Right renal pelvis (tissue), 4 donors: ENCODE data around the gene CADM2. TPM values are rescaled to one million over a fixed set of nuclear protein-coding genes. Genes with fewer than 3 reads are reported as not detected.
"Not testable (repeated sequence)": the region's sequence is repeated elsewhere in the genome, so short reads cannot be mapped to it uniquely, and the experiment has no call there.

Experiments
- DNase-seq, 4 donors: peaks; one replicate each; pipeline ENCODE4 v3.0.0-alpha.2; 2013; ENCODE audit warnings: low read depth in 4 of 4, low spot score in 3 of 4, missing footprints in 1 of 4
- polyA plus RNA-seq, 4 donors: library from polyadenylated mRNA; unstranded; fragments of 120-200 nt; gene quantifications; one replicate each; pipeline ENCODE4 v1.2.1, GENCODE V29; 2013; ENCODE audit not compliant: insufficient read length in 4 of 4

The CADM2 gene
- polyA plus RNA-seq, 4 donors = 0.53 to 1.0 (median 0.59) TPM

GRCh38 chr3:85074003-85074402 is 115.2 kb downstream of the CADM2 start:
- DNase-seq = no peak

DNA sequence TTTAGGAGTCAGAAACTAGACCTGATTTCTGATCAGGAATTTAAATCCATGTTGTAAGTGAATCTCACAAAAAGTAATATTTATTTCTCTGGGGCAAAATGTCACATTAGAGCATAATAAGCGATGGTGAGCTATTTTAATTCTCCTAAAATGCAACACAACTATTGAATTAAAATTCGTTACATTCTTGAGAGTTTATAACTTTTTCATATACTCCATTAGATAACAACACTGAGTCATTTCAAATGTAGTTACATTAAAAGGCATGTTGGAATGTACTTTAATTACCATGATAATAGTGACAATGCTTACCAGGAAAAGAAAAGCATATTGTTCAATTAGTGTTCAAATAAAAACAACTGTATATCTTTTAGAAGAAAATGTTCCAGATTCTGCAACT is 116.9 kb downstream of the CADM2 start:
- no peak for DNase-seq

DNA sequence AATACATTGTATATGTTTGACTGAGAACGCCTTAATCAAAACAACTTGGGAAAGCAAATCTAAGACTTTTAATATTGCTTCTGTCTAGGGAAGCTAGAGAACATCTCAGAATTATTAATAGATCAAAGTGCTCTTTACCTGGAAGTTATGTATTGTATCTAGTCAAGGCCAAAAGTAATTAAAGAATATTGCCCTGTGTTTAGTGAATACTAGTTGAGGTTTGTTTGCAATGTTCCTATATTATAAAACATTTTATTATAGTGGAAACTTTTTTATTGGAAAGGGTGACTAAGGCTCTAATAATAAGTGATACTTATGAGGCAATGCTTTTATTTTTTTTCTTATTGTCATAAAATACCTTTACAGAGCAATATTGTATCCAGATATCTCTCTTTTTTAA is 118.2 kb downstream of the CADM2 start:
- no peak for DNase-seq

DNA sequence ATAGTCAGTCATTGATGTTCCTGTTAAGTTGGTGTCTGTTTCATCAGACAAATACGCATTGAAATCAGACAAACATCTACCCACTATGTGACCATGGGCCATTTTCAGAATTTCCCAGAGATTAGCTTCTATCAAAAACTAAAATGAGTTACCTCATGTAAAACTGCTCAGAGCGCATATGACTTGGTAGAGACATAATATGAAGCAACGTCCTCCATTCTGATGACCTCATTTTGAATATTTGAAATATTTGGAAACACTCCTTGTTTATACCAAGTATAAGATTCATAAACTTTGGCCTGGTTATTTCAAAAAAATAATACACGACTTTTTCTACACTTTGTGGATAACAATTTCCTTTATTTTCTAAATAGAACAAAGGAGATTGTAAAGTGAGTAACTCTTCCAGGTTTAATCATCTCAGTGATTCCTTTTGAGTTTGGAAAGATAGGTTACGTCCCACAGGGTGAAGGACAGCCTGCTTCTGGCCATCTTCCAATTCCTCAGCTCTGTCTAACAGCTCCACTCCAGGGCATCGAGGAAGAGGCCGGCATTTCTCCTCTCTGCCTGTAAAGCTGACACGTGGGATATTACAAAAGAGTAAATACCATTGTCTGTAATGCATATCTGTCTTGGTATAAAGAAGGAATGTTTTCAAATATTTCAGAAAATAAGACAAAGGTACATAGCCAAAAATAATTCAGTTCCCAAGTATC is 122.6 kb downstream of the CADM2 start:
- no peak for DNase-seq

GRCh38 chr3:85090495-85090894 is 131.7 kb downstream of the CADM2 start:
- no peak for DNase-seq

GRCh38 chr3:85100316-85100715 is 141.5 kb downstream of the CADM2 start:
- no peak for DNase-seq

GRCh38 chr3:85102781-85103180 is 144.0 kb downstream of the CADM2 start:
- DNase-seq = no peak

GRCh38 chr3:85110393-85110792 is 151.6 kb downstream of the CADM2 start:
- DNase-seq = no peak

DNA sequence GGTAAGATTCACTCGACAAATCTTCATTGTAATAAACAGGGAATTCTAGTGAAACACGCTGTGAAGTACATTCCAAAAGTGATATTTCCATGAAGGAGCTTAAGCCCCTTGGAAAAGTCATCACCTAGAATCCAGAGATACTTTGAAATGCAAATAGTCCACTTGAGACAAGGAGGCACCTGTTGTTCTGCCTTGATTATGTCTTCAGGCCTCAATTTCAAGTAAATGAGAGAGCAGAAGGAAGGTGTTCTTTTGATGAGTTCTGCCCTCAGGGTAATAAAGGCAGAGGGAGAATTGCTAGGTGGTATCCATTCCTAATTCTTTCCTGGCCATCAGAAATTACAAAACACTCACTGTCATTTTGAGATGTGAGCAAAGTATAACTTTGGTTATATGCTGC is 162.1 kb downstream of the CADM2 start:
- DNase-seq = no peak

DNA sequence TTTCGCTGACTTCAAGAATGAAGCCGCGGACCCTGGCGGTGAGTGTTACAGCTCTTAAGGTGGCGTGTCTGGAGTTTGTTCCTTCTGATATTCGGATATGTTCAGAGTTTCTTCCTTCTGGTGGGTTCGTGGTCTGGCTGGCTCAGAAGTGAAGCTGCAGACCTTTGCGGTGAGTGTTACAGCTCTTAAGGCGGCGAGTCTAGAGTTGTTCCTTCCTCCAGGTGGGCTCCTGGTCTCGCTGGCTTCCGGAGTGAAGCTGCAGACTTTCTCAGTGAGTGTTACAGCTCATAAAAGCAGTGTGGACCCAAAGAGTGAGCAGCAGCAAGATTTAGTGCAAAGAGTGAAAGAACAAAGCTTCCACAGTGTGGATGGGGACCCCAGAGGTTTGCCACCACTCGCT is 174.1 kb downstream of the CADM2 start:
- DNase-seq = not testable (repeated sequence)

- not testable (repeated sequence) for DNase-seq
Observed at GRCh38 chr3:85133691-85134420, 175.1 kb downstream of the CADM2 start.

GRCh38 chr3:85142626-85143025 is 183.8 kb downstream of the CADM2 start:
- no peak for DNase-seq

GRCh38 chr3:85148036-85148435 is 189.2 kb downstream of the CADM2 start:
- DNase-seq = no peak

- DNase-seq = no peak
Observed at GRCh38 chr3:85151555-85151954, 192.8 kb downstream of the CADM2 start.

DNA sequence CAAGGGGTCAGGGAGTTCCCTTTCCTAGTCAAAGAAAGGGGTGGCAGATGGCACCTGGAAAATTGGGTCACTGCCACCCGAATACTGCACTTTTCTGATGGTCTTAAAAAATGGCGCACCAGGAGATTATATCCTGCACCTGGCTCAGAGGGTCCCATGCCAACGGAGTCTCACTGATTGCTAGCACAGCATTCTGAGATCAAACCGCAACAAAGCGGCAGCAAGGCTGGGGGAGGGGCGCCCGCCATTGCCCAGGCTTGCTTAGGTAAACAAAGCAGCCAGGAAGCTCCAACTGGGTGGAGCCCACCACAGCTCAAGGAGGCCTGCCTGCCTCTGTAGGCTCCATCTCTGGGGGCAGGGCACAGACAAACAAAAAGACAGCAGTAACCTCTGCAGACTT is 194.5 kb downstream of the CADM2 start:
- DNase-seq = not testable (repeated sequence)

GRCh38 chr3:85159376-85159775 is 200.6 kb downstream of the CADM2 start:
- DNase-seq = no peak

GRCh38 chr3:85161544-85161943 is 202.8 kb downstream of the CADM2 start:
- DNase-seq = no peak

- no peak for DNase-seq
Observed at GRCh38 chr3:85162905-85163304, 204.1 kb downstream of the CADM2 start.

GRCh38 chr3:85164436-85164835 is 205.6 kb downstream of the CADM2 start:
- no peak for DNase-seq

GRCh38 chr3:85167576-85167975 is 208.8 kb downstream of the CADM2 start:
- DNase-seq = no peak

DNA sequence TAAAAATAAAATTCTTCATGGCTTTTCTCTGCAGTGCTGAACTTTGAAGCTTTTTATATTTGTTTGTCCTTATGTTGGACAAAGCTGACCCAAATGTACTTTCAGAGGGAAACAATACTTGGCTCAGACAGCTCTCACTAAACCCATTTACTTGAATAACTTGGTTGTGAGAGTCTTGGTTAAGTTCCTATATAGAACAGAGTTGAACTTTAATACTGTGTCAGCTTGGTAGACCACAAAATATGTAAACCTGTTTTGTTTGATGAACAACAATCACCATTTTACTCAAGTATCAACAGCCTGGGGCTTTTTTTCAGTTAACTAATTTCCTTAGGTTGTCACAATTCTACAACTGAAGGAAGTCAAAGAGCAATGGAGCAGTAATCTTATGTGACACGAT is 211.9 kb downstream of the CADM2 start:
- no peak for DNase-seq

DNA sequence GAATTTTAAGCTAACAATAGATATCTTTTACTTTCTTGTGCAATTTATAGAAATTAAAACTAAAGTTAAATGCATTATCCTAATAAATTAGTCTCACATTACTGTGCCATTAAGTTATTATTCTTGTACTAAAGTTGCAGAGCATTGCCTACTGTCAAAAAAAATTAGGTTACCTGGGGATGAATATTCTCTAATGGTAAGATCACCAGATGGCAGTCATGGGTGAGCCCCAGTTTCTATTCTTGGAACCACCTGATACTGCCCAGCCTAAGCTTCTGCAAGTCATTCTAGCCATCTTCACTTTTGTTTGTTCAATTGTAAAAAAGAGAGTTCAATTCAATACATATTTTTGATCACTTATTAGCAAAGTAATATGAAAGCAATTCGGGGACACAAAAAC is 213.2 kb downstream of the CADM2 start:
- DNase-seq = no peak
